Lower leg skin (tissue), 3 donors: Measurements from ENCODE around the gene CMSS1.

Experiments
- CTCF ChIP-seq, 3 donors: fragments of 450-650 bp; IDR thresholded peaks; one replicate each; pipeline ENCODE4 v1.5.1; 2016; ENCODE audit warnings: antibody characterized with exemption in 3 of 3, mild to moderate bottlenecking in 3 of 3, moderate library complexity in 2 of 3
- POLR2A ChIP-seq, 2 donors: fragments of 450-650 bp; IDR thresholded peaks; one replicate each; pipeline ENCODE4 v1.6.1; 2016 to 2017; ENCODE audit warnings: antibody characterized with exemption in 2 of 2, mild to moderate bottlenecking in 1 of 2, moderate library complexity in 1 of 2

- TF ChIP-seq CTCF (IDR thresholded peaks at IDR 0.05) (no peak), POLR2A (IDR thresholded peaks at IDR 0.05) (no peak)
Measured at GRCh38 chr3:99948467-99949089, 130.9 kb downstream of the CMSS1 start.
